ENCODE data around the gene C19orf67. TPM values are rescaled to one million over a fixed set of nuclear protein-coding genes. Genes with fewer than 3 reads are reported as not detected.

Gene C19orf67
- total RNA-seq, 4 donors from 2014 or later = not detected

DNA sequence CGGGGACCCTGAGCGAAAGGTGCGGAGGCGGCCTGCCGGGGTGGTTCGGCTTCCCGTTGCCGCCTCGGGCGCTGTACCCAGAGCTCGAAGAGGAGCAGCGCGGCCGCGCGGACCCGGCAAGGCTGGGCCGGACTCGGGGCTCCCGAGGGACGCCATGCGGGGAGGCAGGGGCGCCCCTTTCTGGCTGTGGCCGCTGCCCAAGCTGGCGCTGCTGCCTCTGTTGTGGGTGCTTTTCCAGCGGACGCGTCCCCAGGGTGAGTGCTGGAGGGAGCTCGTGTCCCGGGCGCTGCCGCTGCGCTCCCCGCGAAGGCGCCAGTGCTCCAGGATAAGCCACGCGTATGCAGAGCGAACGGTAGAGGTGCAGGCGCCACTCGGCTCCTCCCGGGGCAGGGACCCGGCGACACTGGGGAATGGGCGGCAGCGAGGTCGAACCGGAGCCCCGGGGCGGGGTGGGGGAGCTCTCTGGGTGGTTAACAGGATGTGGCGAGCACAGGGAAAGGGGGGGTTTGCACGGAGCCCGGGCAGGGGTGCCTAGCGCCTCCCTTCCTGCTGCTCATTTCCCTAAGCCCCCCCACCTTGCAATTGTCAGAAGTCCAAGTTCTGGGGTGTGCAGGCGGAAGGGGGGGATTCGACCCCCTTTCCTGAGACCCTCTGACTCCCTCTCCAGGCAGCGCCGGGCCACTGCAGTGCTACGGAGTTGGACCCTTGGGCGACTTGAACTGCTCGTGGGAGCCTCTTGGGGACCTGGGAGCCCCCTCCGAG is 53.7 kb downstream of the C19orf67 start, which contains the start of gene IL27RA:
Gene IL27RA (plus strand): TSS at position 44 of the 762 bp plus-strand sequence. CDS start 111 bp downstream, at position 155.
- Histone ChIP-seq H3K27me3 (no peaks in the 10 kb centered on the region), H3K4me3 (peak within 1 kb of the TSS; percentile 54 to 95 (median 67)), H3K9me3 (no peaks in the 10 kb centered on the region), H3K4me1 (peaks cover 0 to 5% of the 10 kb centered on the region in 2 donors), H3K36me3 (no peaks in the 10 kb centered on the region), H3K27ac (peak within 1 kb of the TSS; percentile 61 to 77 (median 76))
- TF ChIP-seq, protein P1, sequence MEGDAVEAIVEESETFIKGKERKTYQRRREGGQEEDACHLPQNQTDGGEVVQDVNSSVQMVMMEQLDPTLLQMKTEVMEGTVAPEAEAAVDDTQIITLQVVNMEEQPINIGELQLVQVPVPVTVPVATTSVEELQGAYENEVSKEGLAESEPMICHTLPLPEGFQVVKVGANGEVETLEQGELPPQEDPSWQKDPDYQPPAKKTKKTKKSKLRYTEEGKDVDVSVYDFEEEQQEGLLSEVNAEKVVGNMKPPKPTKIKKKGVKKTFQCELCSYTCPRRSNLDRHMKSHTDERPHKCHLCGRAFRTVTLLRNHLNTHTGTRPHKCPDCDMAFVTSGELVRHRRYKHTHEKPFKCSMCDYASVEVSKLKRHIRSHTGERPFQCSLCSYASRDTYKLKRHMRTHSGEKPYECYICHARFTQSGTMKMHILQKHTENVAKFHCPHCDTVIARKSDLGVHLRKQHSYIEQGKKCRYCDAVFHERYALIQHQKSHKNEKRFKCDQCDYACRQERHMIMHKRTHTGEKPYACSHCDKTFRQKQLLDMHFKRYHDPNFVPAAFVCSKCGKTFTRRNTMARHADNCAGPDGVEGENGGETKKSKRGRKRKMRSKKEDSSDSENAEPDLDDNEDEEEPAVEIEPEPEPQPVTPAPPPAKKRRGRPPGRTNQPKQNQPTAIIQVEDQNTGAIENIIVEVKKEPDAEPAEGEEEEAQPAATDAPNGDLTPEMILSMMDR (IDR thresholded peaks at IDR 0.05 in 4 of 5, conservative IDR thresholded peaks at IDR 0.05 in 1 of 5) = peak; percentile 37 to 74 (median 59)
- peak; percentile 19 to 40 for TF ChIP-seq POLR2A (IDR thresholded peaks at IDR 0.05)
- DNase-seq (peak; percentile 31 to 35), ATAC-seq (peak; percentile 74 to 81)
- intact Hi-C loops (cut with DNase I; ENCODE audit: low total_unique reads) = loop anchor here (1.0 kb wide), 1 partner anchor 152 kb away; no protein-coding TSS in a partner anchor
- in situ Hi-C loops (cut with MboI; ENCODE audit: low sequenced_read_pairs in 4 of 4) = no loop called here

Other genes with a start within 250 kb of the C19orf67 start
- not detected for gene NANOS3, start 208.6 kb downstream of the C19orf67 start, total RNA-seq
- gene BRME1, start 179.7 kb downstream of the C19orf67 start, total RNA-seq = 1 to 10 TPM in 1 of 4 donors, under 1 TPM in 3; 0.19 to 1.0 (median 0.56) TPM
- gene CC2D1A, start 179.6 kb downstream of the C19orf67 start, total RNA-seq = 10 to 100 TPM; 22.3 to 44.9 (median 33.7) TPM
- under 1 TPM in 2 of 4 donors, not detected in 2; 0.55 to 0.61 TPM for gene PODNL1, start 147.4 kb downstream of the C19orf67 start, total RNA-seq
- 10 to 100 TPM; 11.2 to 38.8 (median 18.0) TPM for gene DCAF15, start 133.3 kb downstream of the C19orf67 start, total RNA-seq
- 1 to 10 TPM; 2.7 to 7.2 (median 4.4) TPM for gene RFX1, start 79.5 kb downstream of the C19orf67 start, total RNA-seq
- not detected for gene RLN3, start 57.6 kb downstream of the C19orf67 start, total RNA-seq
- gene IL27RA, start 54.0 kb downstream of the C19orf67 start, total RNA-seq = 1 to 10 TPM; 1.4 to 3.7 (median 2.0) TPM
- gene PALM3, start 23.7 kb downstream of the C19orf67 start, total RNA-seq = not detected
- gene MISP3, start 13.0 kb downstream of the C19orf67 start, total RNA-seq = 1 to 10 TPM; 1.8 to 8.0 (median 5.7) TPM
- 10 to 100 TPM; 15.1 to 71.8 (median 40.2) TPM for gene SAMD1, start 5.0 kb upstream of the C19orf67 start, total RNA-seq
- 100 to 1,000 TPM in 3 of 4 donors, 10 to 100 TPM in 1; 74.7 to 180 (median 147) TPM for gene PRKACA, start 32.0 kb upstream of the C19orf67 start, total RNA-seq
- 1 to 10 TPM in 3 of 4 donors, not detected in 1; 1.2 to 4.1 (median 1.5) TPM for gene ASF1B, start 50.8 kb upstream of the C19orf67 start, total RNA-seq
- gene ADGRL1, start 120.4 kb upstream of the C19orf67 start, total RNA-seq = 1 to 10 TPM in 2 of 4 donors, under 1 TPM in 2; 0.76 to 3.5 (median 1.2) TPM